B cell (primary cell): ENCODE results near the gene CFAP97D2. TPM values are rescaled to one million over a fixed set of nuclear protein-coding genes. Genes with fewer than 3 reads are reported as not detected.

Experiments
- ATAC-seq: fragments of 200-7000 bp; cut with Tn5 transposase; one replicate; pipeline ENCODE4 v1.10.0; 2021; ENCODE audit warnings: low read depth, mild to moderate bottlenecking, moderate number of reproducible peaks, moderate library complexity
- CTCF ChIA-PET: fragments of 350-600 bp; sonication (Branson Sonifier 250); formaldehyde crosslinking; loops from one replicate; lab custom pipeline; 2021; ENCODE audit warnings: antibody characterized with exemption, inconsistent platforms; lab: Charles Lee
- POLR2A ChIA-PET: fragments of 350-600 bp; sonication (Branson Sonifier 250); formaldehyde crosslinking; loops from one replicate; lab custom pipeline; 2021; ENCODE audit warnings: antibody characterized with exemption; lab: Charles Lee
- DNase-seq: peaks from one replicate; pipeline ENCODE4 v3.0.0; 2013
- H2AFZ ChIP-seq: 2 replicates; pipeline ENCODE4 v1.6.1; 2012; ENCODE audit warnings: mild to moderate bottlenecking, low read depth, low read length; ENCODE audit not compliant: insufficient read depth, poor library complexity, severe bottlenecking
- H3K27ac ChIP-seq, 2 donors: 1 replicate in 1 of 2; 2 replicates in 1 of 2; pipeline ENCODE4 v1.5.1; 2012 to 2013; ENCODE audit warnings: low read length in 2 of 2, mild to moderate bottlenecking in 2 of 2, moderate library complexity in 1 of 2
- H3K27me3 ChIP-seq, 4 experiments: fragments of 200-600 bp in 1 of 4; sonication (generic) in 1 of 4; replicated peaks in 1 of 4; 1 replicate in 2 of 4; 2 replicates in 2 of 4; pipeline versions ENCODE4 v1.6.1 to v1.7.0; 2013 to 2016; ENCODE audit warnings: low read length in 3 of 4, mild to moderate bottlenecking in 2 of 4, mixed read lengths in 1 of 4, moderate library complexity in 1 of 4; ENCODE audit not compliant: insufficient read depth in 4 of 4, control insufficient read depth in 3 of 4; ENCODE audit errors: control extremely low read depth in 1 of 4
- H3K36me3 ChIP-seq, 2 experiments: replicated peaks in 1 of 2; 1 replicate in 1 of 2; 2 replicates in 1 of 2; pipeline versions ENCODE4 v1.6.1 to v1.7.1; 2013; ENCODE audit warnings: low read length in 1 of 2; ENCODE audit not compliant: insufficient read depth in 2 of 2, control insufficient read depth in 1 of 2; ENCODE audit errors: control extremely low read depth in 1 of 2, extremely low read depth in 1 of 2
- H3K4me1 ChIP-seq, 2 donors: fragments of 200-600 bp in 1 of 2; sonication (generic) in 1 of 2; 1 replicate in 1 of 2; 2 replicates in 1 of 2; pipeline versions ENCODE4 v1.5.1 to v1.6.1; 2013 to 2017; ENCODE audit warnings: low read length in 2 of 2; ENCODE audit not compliant: control insufficient read depth in 2 of 2, insufficient read depth in 2 of 2
- H3K4me2 ChIP-seq: replicated peaks from 2 replicates; pipeline ENCODE3; 2012; ENCODE audit warnings: mild to moderate bottlenecking, low read depth, low read length; ENCODE audit not compliant: poor library complexity, severe bottlenecking
- H3K4me3 ChIP-seq, 5 experiments: fragments of 200-600 bp in 1 of 5; sonication (generic) in 1 of 5; 1 replicate in 3 of 5; 2 replicates in 2 of 5; pipeline versions ENCODE4 v1.5.1 to v1.7.0; 2011 to 2016; ENCODE audit warnings: low read length in 4 of 5, mild to moderate bottlenecking in 4 of 5, low read depth in 2 of 5, control low read depth in 1 of 5, moderate library complexity in 1 of 5; ENCODE audit not compliant: insufficient read depth in 1 of 5; ENCODE audit errors: control extremely low read depth in 1 of 5, extremely low read depth in 1 of 5
- H3K79me2 ChIP-seq: fragments of 200-600 bp; sonication (generic); one replicate; pipeline ENCODE4 v1.6.0; 2016; ENCODE audit warnings: low read length; ENCODE audit not compliant: control insufficient read depth, insufficient read depth
- H3K9ac ChIP-seq: fragments of 200-600 bp; sonication (generic); 2 replicates; pipeline ENCODE4 v1.6.1; 2017; ENCODE audit warnings: mild to moderate bottlenecking, low read length, moderate library complexity
- H3K9me3 ChIP-seq, 3 donors: one replicate each; pipeline versions ENCODE4 v1.6.1 to v1.7.1; 2013; ENCODE audit warnings: low read length in 2 of 3; ENCODE audit not compliant: control insufficient read depth in 2 of 3, insufficient read depth in 1 of 3; ENCODE audit errors: control extremely low read depth in 1 of 3
- H4K20me1 ChIP-seq: 2 replicates; pipeline ENCODE4 v1.6.0; 2012; ENCODE audit warnings: mild to moderate bottlenecking, low read length; ENCODE audit not compliant: insufficient read depth, control insufficient read depth, poor library complexity, severe bottlenecking
- H3K27ac Mint-ChIP-seq: one replicate; pipeline ENCODE4 v1.8.0; 2021; ENCODE audit warnings: mixed read lengths
- H3K27me3 Mint-ChIP-seq: one replicate; pipeline ENCODE4 v1.8.0; 2021; ENCODE audit warnings: mixed read lengths
- H3K4me1 Mint-ChIP-seq: one replicate; pipeline ENCODE4 v1.8.0; 2021; ENCODE audit warnings: mixed read lengths
- H3K4me3 Mint-ChIP-seq: one replicate; pipeline ENCODE4 v1.8.0; 2021; ENCODE audit warnings: mixed read lengths
- H3K9me3 Mint-ChIP-seq: one replicate; pipeline ENCODE4 v1.8.0; 2022; ENCODE audit warnings: mixed read lengths; ENCODE audit not compliant: insufficient read depth
- EZH2 ChIP-seq: IDR thresholded peaks from 2 replicates; pipeline ENCODE4 v1.6.1; 2012; ENCODE audit warnings: borderline replicate concordance, low read depth, mild to moderate bottlenecking, moderate library complexity, low read length; ENCODE audit not compliant: insufficient read depth, poor library complexity, severe bottlenecking
- WGBS: methylation state at CpG from one replicate; pipeline ENCODE4 v1.1.5; 2013; ENCODE audit warnings: missing lambda C conversion rate; ENCODE audit not compliant: insufficient coverage; 5-methylcytosine and 5-hydroxymethylcytosine counted together
- intact Hi-C: fragments of 100-400 bp; cut with micrococcal nuclease; formaldehyde crosslinking; loops from one replicate; pipeline ENCODE4 v1.10.0; 2022
- polyA plus RNA-seq: library from polyadenylated mRNA; depleted of rRNA; stranded (reverse); fragments of >200 nt; gene quantifications from 2 replicates; pipeline ENCODE4 v1.2.3, GENCODE V29; 2012
- total RNA-seq, 2 donors: library from RNA; stranded (reverse); fragments of 120-200 nt in 1 of 2; gene quantifications; 1 replicate in 1 of 2; 2 replicates in 1 of 2; pipeline versions ENCODE4 v1.2.3 to v1.2.4, GENCODE V29; 2013 to 2022
- TF ChIP-seq, protein P1 (sequence below): fragments of 200-600 bp; IDR thresholded peaks from one replicate; pipeline ENCODE4 v1.8.0; 2022; ENCODE audit warnings: antibody characterized with exemption, mild to moderate bottlenecking

Gene CFAP97D2
- total and polyA plus RNA-seq, 2 donors (not counting 1 experiment from before 2014, with no cell fraction given): 0.09 to 0.22 TPM

GRCh38 chr13:114130131-114130836 is 48.8 kb upstream of the CFAP97D2 start:
- no peaks in the 10 kb centered on the region for H3K27me3 Mint-ChIP-seq
- ChIA-PET POLR2A (interaction anchor here (1.0 to 2.3 kb wide), 4 partner anchors 13 to 19 kb away, joined by 4 to 7 read pairs (median 6); no protein-coding TSS in a partner anchor), CTCF (interaction anchor here (1.5 kb wide), 1 partner anchor 19 kb away, joined by 5 read pairs; no protein-coding TSS in a partner anchor)
- peak overlapping the region; percentile 87 for H3K27ac Mint-ChIP-seq
- peak overlapping the region; percentile 66 for H2AFZ ChIP-seq
- no peak for ATAC-seq
- no peaks in the 10 kb centered on the region for H3K9me3 Mint-ChIP-seq
- peaks cover 0 to 5% of the 10 kb centered on the region in 2 experiments for H3K36me3 ChIP-seq
- no peaks in the 10 kb centered on the region for H3K27me3 ChIP-seq
- intact Hi-C loops: loop anchor here (5.0 kb wide), 1 partner anchor 313 kb away; no protein-coding TSS in a partner anchor
- peaks cover 0 to 4% (median 0%) of the 10 kb centered on the region in 3 donors for H3K9me3 ChIP-seq
- H3K27ac ChIP-seq: peak overlapping the region; percentile 81 to 90
- H3K4me1 ChIP-seq: peaks cover 63 to 70% of the 10 kb centered on the region in 2 donors
- H3K4me3 ChIP-seq: peak overlapping the region; percentile 82 to 95 (median 86)
- H3K4me1 Mint-ChIP-seq: peaks cover 77% of the 10 kb centered on the region
- peaks cover 55% of the 10 kb centered on the region for H4K20me1 ChIP-seq
- peak overlapping the region; percentile 88 for H3K9ac ChIP-seq
- TF ChIP-seq, protein P1, sequence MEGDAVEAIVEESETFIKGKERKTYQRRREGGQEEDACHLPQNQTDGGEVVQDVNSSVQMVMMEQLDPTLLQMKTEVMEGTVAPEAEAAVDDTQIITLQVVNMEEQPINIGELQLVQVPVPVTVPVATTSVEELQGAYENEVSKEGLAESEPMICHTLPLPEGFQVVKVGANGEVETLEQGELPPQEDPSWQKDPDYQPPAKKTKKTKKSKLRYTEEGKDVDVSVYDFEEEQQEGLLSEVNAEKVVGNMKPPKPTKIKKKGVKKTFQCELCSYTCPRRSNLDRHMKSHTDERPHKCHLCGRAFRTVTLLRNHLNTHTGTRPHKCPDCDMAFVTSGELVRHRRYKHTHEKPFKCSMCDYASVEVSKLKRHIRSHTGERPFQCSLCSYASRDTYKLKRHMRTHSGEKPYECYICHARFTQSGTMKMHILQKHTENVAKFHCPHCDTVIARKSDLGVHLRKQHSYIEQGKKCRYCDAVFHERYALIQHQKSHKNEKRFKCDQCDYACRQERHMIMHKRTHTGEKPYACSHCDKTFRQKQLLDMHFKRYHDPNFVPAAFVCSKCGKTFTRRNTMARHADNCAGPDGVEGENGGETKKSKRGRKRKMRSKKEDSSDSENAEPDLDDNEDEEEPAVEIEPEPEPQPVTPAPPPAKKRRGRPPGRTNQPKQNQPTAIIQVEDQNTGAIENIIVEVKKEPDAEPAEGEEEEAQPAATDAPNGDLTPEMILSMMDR: no peak
- TF ChIP-seq EZH2: no peak
- H3K4me3 Mint-ChIP-seq: peak overlapping the region; percentile 100
- peak overlapping the region; percentile 95 for H3K4me2 ChIP-seq
- 55% methylated on average over 18 of the region's 18 CpGs for WGBS
- peaks cover 54% of the 10 kb centered on the region for H3K79me2 ChIP-seq
- DNase-seq: peak; percentile 35
